H1 (cell line): ENCODE results near the gene NUP50. TPM values are rescaled to one million over a fixed set of nuclear protein-coding genes. Genes with fewer than 3 reads are reported as not detected.

Source experiments
- BACH1 ChIP-seq: IDR thresholded peaks from 2 replicates; pipeline ENCODE4 v1.6.1; 2012; ENCODE audit warnings: low read length, improper control_type of control experiment
- CEBPB ChIP-seq: IDR thresholded peaks from 2 replicates; pipeline ENCODE4 v1.6.1; 2012; ENCODE audit warnings: low read depth, low read length
- CHD1 ChIP-seq: IDR thresholded peaks from 2 replicates; pipeline ENCODE4 v1.6.1; 2012; ENCODE audit warnings: low read depth, low read length, improper control_type of control experiment
- CHD2 ChIP-seq: IDR thresholded peaks from 2 replicates; pipeline ENCODE4 v1.6.1; 2012; ENCODE audit warnings: low read length, improper control_type of control experiment
- CHD7 ChIP-seq: fragments of 300-600 bp; sonication (generic); IDR thresholded peaks from 2 replicates; pipeline ENCODE4 v1.7.1; 2012; ENCODE audit warnings: low read length, moderate library complexity, mild to moderate bottlenecking, inconsistent platforms; ENCODE audit not compliant: insufficient replicate concordance
- CTBP2 ChIP-seq: IDR thresholded peaks from 2 replicates; pipeline ENCODE4 v1.7.0; 2011; ENCODE audit warnings: borderline replicate concordance, mild to moderate bottlenecking, moderate library complexity, mixed read lengths, low read length; ENCODE audit not compliant: insufficient read depth, insufficient read length
- MAFK ChIP-seq: IDR thresholded peaks from 2 replicates; pipeline ENCODE4 v1.6.1; 2012; ENCODE audit warnings: low read depth, mild to moderate bottlenecking, improper control_type of control experiment, low read length
- RBBP5 ChIP-seq: IDR thresholded peaks from 2 replicates; pipeline ENCODE4 v1.7.1; 2012; ENCODE audit warnings: low read depth, mild to moderate bottlenecking, inconsistent platforms, low read length, moderate library complexity, borderline replicate concordance
- RNF2 ChIP-seq: fragments of 200-900, 300-1000 bp; sonication (generic); IDR thresholded peaks from 2 replicates; pipeline ENCODE4 v1.7.1; 2016; ENCODE audit warnings: borderline replicate concordance, low read depth, mild to moderate bottlenecking, antibody characterized with exemption, low read length; ENCODE audit not compliant: poor library complexity, severe bottlenecking; ENCODE audit errors: missing control alignments
- SP1 ChIP-seq: IDR thresholded peaks from 2 replicates; pipeline ENCODE4 v1.6.1; 2011; ENCODE audit warnings: low read depth, low read length
- TAF1 ChIP-seq: IDR thresholded peaks from 2 replicates; pipeline ENCODE4 v1.6.1; 2011; ENCODE audit warnings: mild to moderate bottlenecking, low read depth, low read length
- TBP ChIP-seq: IDR thresholded peaks from 2 replicates; pipeline ENCODE4 v1.6.1; 2011; ENCODE audit warnings: low read depth, low read length, improper control_type of control experiment
- polyA plus RNA-seq, 7 experiments: library from polyadenylated mRNA; depleted of rRNA in 3 of 7; stranded (reverse) in 5 of 7; unstranded in 2 of 7; fragments of >200 nt in 5 of 7; fragments of 200-250 nt in 2 of 7; gene quantifications; 1 replicate in 5 of 7; 2 replicates in 1 of 7; 4 replicates in 1 of 7; pipeline versions ENCODE4 v1.2.1 to v1.2.3, GENCODE V29; 2011 to 2013; ENCODE audit warnings: missing spikeins in 2 of 7, mixed read lengths in 2 of 7
- total RNA-seq: library from RNA; stranded (reverse); fragmentation: NEBNext Ultra II Directional; extraction: Animal tissue kit (Norgen Biotek cat#: 25700); gene quantifications from 2 replicates; pipeline ENCODE4 v1.2.1, GENCODE V29; 2021

The NUP50 gene
- total and polyA plus RNA-seq, 2 of the 8 experiments (the other 6 are each of a cell fraction or from before 2014, with no cell fraction given) = 20.0 to 112 TPM

- TF ChIP-seq CHD7 (no peak), CEBPB (no peak), RBBP5 (no peak), RNF2 (no peak), BACH1 (no peak), MAFK (no peak), SP1 (no peak), CHD2 (no peak), CHD1 (no peak), TBP (no peak), CTBP2 (no peak), TAF1 (no peak)
These were observed 54.1 kb downstream of the NUP50 start (continued) for GRCh38 chr22:45217806-45218205.
